GM23338 (cell line): ENCODE data around the gene GRSF1. TPM values are rescaled to one million over a fixed set of nuclear protein-coding genes. Genes with fewer than 3 reads are reported as not detected.
A peak's percentile ranks its signal among the peaks of the same experiment; 100 is the strongest.
"Not testable (repeated sequence)": the region's sequence is repeated elsewhere in the genome, so short reads cannot be mapped to it uniquely, and the experiment has no call there.

Experiments used
- ATAC-seq: fragments of 200-7000 bp; cut with Tn5 transposase; 3 replicates; pipeline ENCODE4 v1.9.1; 2020
- DNase-seq: peaks from one replicate; pipeline ENCODE4 v3.0.0-alpha.2; 2015; ENCODE audit warnings: low spot score
- H2AFZ ChIP-seq: fragments of 200-600 bp; sonication (generic); 2 replicates; pipeline ENCODE4 v1.8.0; 2016; ENCODE audit warnings: antibody characterized with exemption, mild to moderate bottlenecking, moderate library complexity
- H3F3A ChIP-seq: fragments of 200-600 bp; sonication (generic); replicated peaks from 2 replicates; pipeline ENCODE4 v1.8.0; 2017; ENCODE audit warnings: antibody characterized with exemption, mixed run types, low read depth
- H3K27ac ChIP-seq: fragments of 200-600 bp; sonication (generic); 2 replicates; pipeline ENCODE4 v1.6.1; 2016; ENCODE audit warnings: low read depth
- H3K27me3 ChIP-seq: fragments of 200-600 bp; sonication (generic); 2 replicates; pipeline ENCODE4 v1.8.0; 2016; ENCODE audit warnings: mild to moderate bottlenecking, mixed run types, moderate library complexity; ENCODE audit not compliant: insufficient read depth
- H3K36me3 ChIP-seq: fragments of 200-600 bp; sonication (generic); 2 replicates; pipeline ENCODE4 v1.8.0; 2016; ENCODE audit warnings: mild to moderate bottlenecking; ENCODE audit not compliant: insufficient read depth
- H3K4me1 ChIP-seq: fragments of 200-600 bp; sonication (generic); 2 replicates; pipeline ENCODE4 v1.8.0; 2016; ENCODE audit warnings: mild to moderate bottlenecking, moderate library complexity; ENCODE audit not compliant: insufficient read depth
- H3K4me2 ChIP-seq: fragments of 200-600 bp; sonication (generic); 2 replicates; pipeline ENCODE4 v1.7.1; 2017; ENCODE audit warnings: mixed run types
- H3K4me3 ChIP-seq: fragments of 200-600 bp; sonication (generic); 2 replicates; pipeline ENCODE4 v1.6.1; 2016; ENCODE audit warnings: mixed run types
- H3K79me2 ChIP-seq: fragments of 200-600 bp; sonication (generic); replicated peaks from 2 replicates; pipeline ENCODE4 v1.8.0; 2017; ENCODE audit warnings: mild to moderate bottlenecking; ENCODE audit not compliant: insufficient read depth
- H3K9me2 ChIP-seq: fragments of 200-600 bp; sonication (generic); 2 replicates; pipeline ENCODE4 v1.8.0; 2017; ENCODE audit not compliant: insufficient read depth
- H4K20me1 ChIP-seq: fragments of 200-600 bp; sonication (generic); replicated peaks from 2 replicates; pipeline ENCODE4 v1.8.0; 2017; ENCODE audit warnings: mild to moderate bottlenecking; ENCODE audit not compliant: insufficient read depth
- H3K27ac Mint-ChIP-seq: 2 replicates; pipeline ENCODE4 v1.8.0; 2020; ENCODE audit warnings: inconsistent platforms, mild to moderate bottlenecking, moderate library complexity, mixed read lengths
- H3K27me3 Mint-ChIP-seq: 3 replicates; pipeline ENCODE4 v1.8.0; 2022; ENCODE audit warnings: low read depth, mild to moderate bottlenecking, moderate library complexity, mixed read lengths, inconsistent platforms; ENCODE audit not compliant: insufficient read depth, poor library complexity
- H3K36me3 Mint-ChIP-seq: 3 replicates; pipeline ENCODE4 v1.8.0; 2021; ENCODE audit warnings: low read depth, mild to moderate bottlenecking, inconsistent platforms, moderate library complexity, mixed read lengths
- H3K4me1 Mint-ChIP-seq: 3 replicates; pipeline ENCODE4 v1.8.0; 2020; ENCODE audit warnings: mild to moderate bottlenecking, inconsistent platforms, mixed read lengths
- H3K4me3 Mint-ChIP-seq: 3 replicates; pipeline ENCODE4 v1.8.0; 2021; ENCODE audit warnings: moderate library complexity, mild to moderate bottlenecking, inconsistent platforms, mixed read lengths
- H3K9me3 Mint-ChIP-seq: 3 replicates; pipeline ENCODE4 v1.8.0; 2020; ENCODE audit warnings: moderate library complexity, mild to moderate bottlenecking, inconsistent platforms, mixed read lengths
- EZH2phosphoT487 ChIP-seq: fragments of 200-600 bp; sonication (generic); IDR thresholded peaks from one replicate; pipeline ENCODE4 v1.8.1; 2018; ENCODE audit warnings: antibody characterized with exemption; ENCODE audit not compliant: unreplicated experiment
- POLR2AphosphoS5 ChIP-seq: IDR thresholded peaks from 2 replicates; pipeline ENCODE4 v1.6.1; 2016; ENCODE audit warnings: antibody characterized with exemption, low read depth
- polyA plus RNA-seq: library from polyadenylated mRNA; unstranded; fragments of >200 nt; fragmentation: Nextera tagmentation; extraction: Ambion mirVana; gene quantifications from 2 replicates; pipeline ENCODE4 v1.2.1, GENCODE V29; 2016
- total RNA-seq: library from RNA; depleted of rRNA; stranded (reverse); fragments of >200 nt; shearing (Covaris generic); gene quantifications from 2 replicates; pipeline ENCODE4 v1.2.3, GENCODE V29; 2014
- TF ChIP-seq, protein P1 (sequence below): IDR thresholded peaks from one replicate; pipeline ENCODE4 v1.6.1; 2018; ENCODE audit warnings: antibody characterized with exemption; ENCODE audit not compliant: unreplicated experiment

The GRSF1 gene
- total and polyA plus RNA-seq, 2 experiments from 2014 or later = 77.3 to 108 TPM

DNA sequence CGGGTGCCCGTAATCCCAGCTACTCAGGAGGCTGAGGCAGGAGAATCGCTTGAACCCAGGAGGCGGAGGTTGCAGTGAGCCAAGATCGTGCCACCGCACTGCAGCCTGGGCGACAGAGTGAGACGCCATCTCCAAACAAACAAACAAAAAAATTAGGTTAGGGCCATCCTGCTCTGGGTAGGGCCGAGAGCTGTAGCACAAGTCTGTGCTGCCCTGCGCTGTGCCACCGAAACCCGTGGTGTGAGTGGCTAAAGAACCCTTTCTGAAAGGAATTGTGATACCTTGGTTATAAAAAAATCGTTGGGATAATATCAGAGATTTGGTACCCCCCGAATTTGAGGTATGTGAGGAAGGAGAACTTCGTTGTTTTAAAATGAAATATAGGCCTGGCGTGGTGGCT, 941 bp upstream of the GRSF1 start:
- H3K4me3 Mint-ChIP-seq, H3K9me3 Mint-ChIP-seq: not testable (repeated sequence)
- H3K36me3 Mint-ChIP-seq = peaks cover 14% of the 10 kb centered on the region

DNA sequence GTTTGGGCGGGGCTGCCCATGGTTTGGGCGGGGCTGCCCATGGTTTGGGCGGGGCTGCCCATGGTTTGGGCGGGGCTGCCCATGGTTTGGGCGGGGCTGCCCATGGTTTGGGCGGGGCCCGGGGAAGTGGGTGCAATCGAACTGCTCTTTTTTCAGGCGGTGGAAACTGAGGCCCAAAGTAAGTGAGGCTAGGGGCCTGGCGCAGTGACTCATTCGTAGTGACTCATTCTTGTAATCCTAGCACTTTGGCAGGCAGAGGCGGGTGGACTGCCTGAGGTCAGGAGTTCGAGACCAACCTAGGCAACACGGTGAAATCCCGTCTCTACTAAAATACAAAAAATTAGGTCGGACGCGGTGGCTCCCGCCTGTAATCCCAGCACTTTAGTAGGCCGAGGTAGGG, 447 bp upstream of the GRSF1 start:
- Histone ChIP-seq H2AFZ (peak overlapping the region; percentile 56), H3K4me1 (peaks cover 23% of the 10 kb centered on the region), H4K20me1 (peaks cover 27% of the 10 kb centered on the region), H3K79me2 (peaks cover 43% of the 10 kb centered on the region)
- H3K27ac ChIP-seq, H3K9me2 ChIP-seq, H3K36me3 ChIP-seq, H3F3A ChIP-seq, H3K27me3 Mint-ChIP-seq, H3K4me2 ChIP-seq, H3K4me3 ChIP-seq, H3K27ac Mint-ChIP-seq, H3K9me3 Mint-ChIP-seq, H3K27me3 ChIP-seq: not testable (repeated sequence)
- peak; percentile 3; the same call in 2 of the 3 replicates for ATAC-seq
- DNase-seq = peak; percentile 78
- H3K4me1 Mint-ChIP-seq = peaks cover 16% of the 10 kb centered on the region
- H3K36me3 Mint-ChIP-seq = peaks cover 17% of the 10 kb centered on the region
- peak overlapping the region; percentile 59 for H3K4me3 Mint-ChIP-seq

More for the DNA sequence above, 941 bp upstream of the GRSF1 start:
- H3K79me2 ChIP-seq = peaks cover 38% of the 10 kb centered on the region
- H4K20me1 ChIP-seq = peaks cover 25% of the 10 kb centered on the region
- H3K27me3 ChIP-seq, DNase-seq, ATAC-seq, H3K4me2 ChIP-seq, H3K4me3 ChIP-seq, H3K36me3 ChIP-seq, H3K27ac ChIP-seq, H3K27me3 Mint-ChIP-seq, H3K27ac Mint-ChIP-seq, H3K9me2 ChIP-seq, H3F3A ChIP-seq: not testable (repeated sequence)
- peaks cover 16% of the 10 kb centered on the region for H3K4me1 Mint-ChIP-seq
- H3K4me1 ChIP-seq = peaks cover 23% of the 10 kb centered on the region
- H2AFZ ChIP-seq = peak overlapping the region; percentile 56

DNA sequence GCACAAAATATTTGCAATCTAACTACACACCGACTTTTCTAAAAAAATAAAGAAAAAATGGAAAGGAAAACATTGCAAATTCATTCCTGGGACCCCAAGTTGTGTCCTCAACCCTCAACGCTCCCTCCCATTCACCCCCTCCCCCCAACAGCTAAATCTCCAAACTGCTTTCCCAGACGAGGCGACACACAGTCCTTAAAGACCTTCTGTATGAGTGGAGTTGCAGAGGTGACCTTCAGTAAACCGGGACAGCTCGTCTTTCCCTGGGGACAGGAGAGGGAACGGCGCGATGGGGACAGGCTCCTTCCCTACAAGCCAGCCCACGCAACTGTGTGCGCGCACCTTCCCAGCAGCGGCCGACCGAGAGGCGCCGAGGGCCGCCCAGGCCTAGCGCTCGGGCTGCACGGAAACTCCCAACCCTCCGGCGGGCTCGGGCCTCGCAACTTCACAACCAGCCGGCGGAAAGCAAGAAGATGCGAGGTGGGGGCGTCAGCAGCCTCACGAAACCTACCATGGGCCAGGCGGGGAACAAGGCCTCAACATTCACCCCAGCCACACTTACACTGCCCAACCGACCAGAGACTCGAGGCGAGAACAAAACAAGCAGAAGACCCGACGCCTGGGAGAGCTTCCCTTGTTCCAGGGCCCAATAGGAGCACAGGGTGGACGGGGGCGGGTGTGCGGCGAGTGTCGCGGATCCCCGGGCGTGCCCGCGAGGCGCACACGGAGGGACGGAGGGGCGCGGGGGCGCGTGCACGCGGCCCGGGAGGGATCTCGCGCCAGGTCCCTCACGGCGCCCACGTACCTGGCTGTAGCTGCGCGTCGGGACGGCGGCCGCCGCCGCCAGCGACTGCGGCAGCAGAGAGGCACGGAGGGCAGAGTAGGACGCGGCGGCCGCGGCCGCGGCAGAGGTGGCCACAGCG, 763 bp downstream of the GRSF1 start:
- Histone ChIP-seq H2AFZ (no peak overlapping the region), H3K36me3 (peaks cover 9% of the 10 kb centered on the region; the same call in 1 of the 2 replicates), H3K27me3 (no peaks in the 10 kb centered on the region), H3K27ac (peak overlapping the region; percentile 83; the same call in 1 of the 2 replicates), H3F3A (no peaks in the 10 kb centered on the region), H3K4me1 (peaks cover 23% of the 10 kb centered on the region), H3K9me2 (no peaks in the 10 kb centered on the region; the same call in 1 of the 2 replicates), H3K79me2 (peaks cover 55% of the 10 kb centered on the region), H3K4me3 (peak overlapping the region; percentile 85), H3K4me2 (peak overlapping the region; percentile 90), H4K20me1 (peaks cover 30% of the 10 kb centered on the region)
- Mint-ChIP-seq H3K4me3 (peak overlapping the region; percentile 97), H3K27me3 (peaks cover 4% of the 10 kb centered on the region), H3K4me1 (peaks cover 16% of the 10 kb centered on the region), H3K27ac (peak overlapping the region; percentile 97), H3K36me3 (peaks cover 29% of the 10 kb centered on the region), H3K9me3 (no peaks in the 10 kb centered on the region)
- TF ChIP-seq EZH2phosphoT487 (no peak), POLR2AphosphoS5 (peak; percentile 48)
- DNase-seq (peak; percentile 64), ATAC-seq (peak; percentile 61)

DNA sequence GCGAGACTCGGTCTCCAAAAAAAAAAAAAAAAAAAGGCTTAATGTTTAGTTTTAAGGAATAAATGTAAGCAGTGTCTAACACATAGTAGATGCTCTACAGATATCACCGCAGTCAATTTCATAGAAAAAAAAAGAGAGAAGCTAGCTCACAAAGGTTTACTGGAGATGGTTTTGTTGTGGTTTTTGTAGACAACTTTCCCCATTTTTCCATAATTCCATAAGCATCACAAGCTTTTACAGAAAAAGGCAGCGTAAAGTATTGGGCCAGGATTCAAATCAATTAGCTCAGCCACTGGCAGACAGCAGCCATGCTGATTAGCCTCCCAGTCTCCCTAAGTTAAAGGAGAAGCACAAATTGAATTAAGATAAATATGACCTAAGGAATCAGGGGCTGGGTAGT, 1.5 kb downstream of the GRSF1 start:
- H3K36me3 Mint-ChIP-seq = peaks cover 36% of the 10 kb centered on the region
- TF ChIP-seq, protein P1, sequence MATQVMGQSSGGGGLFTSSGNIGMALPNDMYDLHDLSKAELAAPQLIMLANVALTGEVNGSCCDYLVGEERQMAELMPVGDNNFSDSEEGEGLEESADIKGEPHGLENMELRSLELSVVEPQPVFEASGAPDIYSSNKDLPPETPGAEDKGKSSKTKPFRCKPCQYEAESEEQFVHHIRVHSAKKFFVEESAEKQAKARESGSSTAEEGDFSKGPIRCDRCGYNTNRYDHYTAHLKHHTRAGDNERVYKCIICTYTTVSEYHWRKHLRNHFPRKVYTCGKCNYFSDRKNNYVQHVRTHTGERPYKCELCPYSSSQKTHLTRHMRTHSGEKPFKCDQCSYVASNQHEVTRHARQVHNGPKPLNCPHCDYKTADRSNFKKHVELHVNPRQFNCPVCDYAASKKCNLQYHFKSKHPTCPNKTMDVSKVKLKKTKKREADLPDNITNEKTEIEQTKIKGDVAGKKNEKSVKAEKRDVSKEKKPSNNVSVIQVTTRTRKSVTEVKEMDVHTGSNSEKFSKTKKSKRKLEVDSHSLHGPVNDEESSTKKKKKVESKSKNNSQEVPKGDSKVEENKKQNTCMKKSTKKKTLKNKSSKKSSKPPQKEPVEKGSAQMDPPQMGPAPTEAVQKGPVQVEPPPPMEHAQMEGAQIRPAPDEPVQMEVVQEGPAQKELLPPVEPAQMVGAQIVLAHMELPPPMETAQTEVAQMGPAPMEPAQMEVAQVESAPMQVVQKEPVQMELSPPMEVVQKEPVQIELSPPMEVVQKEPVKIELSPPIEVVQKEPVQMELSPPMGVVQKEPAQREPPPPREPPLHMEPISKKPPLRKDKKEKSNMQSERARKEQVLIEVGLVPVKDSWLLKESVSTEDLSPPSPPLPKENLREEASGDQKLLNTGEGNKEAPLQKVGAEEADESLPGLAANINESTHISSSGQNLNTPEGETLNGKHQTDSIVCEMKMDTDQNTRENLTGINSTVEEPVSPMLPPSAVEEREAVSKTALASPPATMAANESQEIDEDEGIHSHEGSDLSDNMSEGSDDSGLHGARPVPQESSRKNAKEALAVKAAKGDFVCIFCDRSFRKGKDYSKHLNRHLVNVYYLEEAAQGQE = no peak

More for the DNA sequence above, 1.5 kb downstream of the GRSF1 start:
- peak overlapping the region; percentile 90 for H3K4me2 ChIP-seq
- peaks cover 30% of the 10 kb centered on the region for H4K20me1 ChIP-seq
- no peaks in the 10 kb centered on the region for H3K9me3 Mint-ChIP-seq
- H3K4me3 Mint-ChIP-seq = peak overlapping the region; percentile 97
- ATAC-seq = no peak
- peaks cover 16% of the 10 kb centered on the region for H3K4me1 Mint-ChIP-seq
- H3K27me3 ChIP-seq = no peaks in the 10 kb centered on the region
- 0 out of 2 replicates have a peak overlapping the region, but pooled peaks have one; percentile 72 for H3K27ac ChIP-seq
- DNase-seq = no peak
- H3K36me3 ChIP-seq = peaks cover 11% of the 10 kb centered on the region; the same call in 1 of the 2 replicates
- peak overlapping the region; percentile 85 for H3K4me3 ChIP-seq
- no peak overlapping the region for H2AFZ ChIP-seq
- H3K79me2 ChIP-seq = peaks cover 62% of the 10 kb centered on the region
- peak overlapping the region; percentile 92 for H3K27ac Mint-ChIP-seq
- no peaks in the 10 kb centered on the region for H3F3A ChIP-seq
- no peaks in the 10 kb centered on the region; the same call in 1 of the 2 replicates for H3K9me2 ChIP-seq
- H3K27me3 Mint-ChIP-seq = peaks cover 4% of the 10 kb centered on the region
- peaks cover 23% of the 10 kb centered on the region for H3K4me1 ChIP-seq
